ENCODE measurements around the gene TSPAN9.

TSPAN9 gene

GRCh38 chr12:3243376-3244084 is 166.4 kb downstream of the TSPAN9 start:
- DNase-seq = no peak

- DNase-seq = no peak
These were observed 167.1 kb downstream of the TSPAN9 start for GRCh38 chr12:3244219-3244750.

DNA sequence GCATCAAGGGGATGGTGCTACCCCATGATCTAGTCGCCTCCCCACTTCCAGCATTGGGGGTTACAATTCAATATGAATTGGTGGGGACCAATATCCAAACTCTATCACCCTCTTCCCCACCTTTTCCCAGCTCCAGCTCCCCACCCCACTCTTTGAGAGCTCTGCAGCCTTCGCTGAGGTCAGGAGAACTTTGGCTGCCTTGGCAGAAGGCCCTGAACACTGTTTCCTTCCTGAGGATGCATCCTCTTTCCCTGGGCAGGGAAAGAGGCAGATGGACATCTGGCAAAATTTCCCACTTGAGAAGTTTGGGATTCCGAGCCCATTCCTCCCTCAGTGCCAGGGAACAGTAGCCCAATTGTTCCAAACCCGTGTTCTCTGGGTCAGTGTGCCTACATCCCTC is 169.1 kb downstream of the TSPAN9 start:
- no peak for DNase-seq

DNA sequence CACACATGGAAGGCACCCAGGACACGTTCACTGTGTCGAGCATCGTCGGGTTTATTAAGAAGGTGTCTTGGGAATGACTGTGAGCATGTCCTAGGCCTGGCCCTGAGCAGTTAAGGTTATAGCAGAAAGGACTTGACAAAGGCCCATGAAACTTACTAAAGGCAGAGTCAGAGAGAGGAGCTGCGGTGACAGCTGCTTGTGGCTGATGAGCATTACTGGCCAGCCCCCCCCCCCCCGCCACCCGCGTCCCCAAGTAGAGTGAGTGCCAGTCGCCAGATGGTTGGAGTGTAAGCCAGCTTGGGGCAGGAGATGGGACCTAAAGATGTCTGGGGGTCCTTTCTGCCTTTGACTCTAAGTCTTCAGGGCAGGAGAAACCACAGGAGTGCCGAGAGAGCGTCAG is 169.9 kb downstream of the TSPAN9 start:
- DNase-seq = no peak

DNA sequence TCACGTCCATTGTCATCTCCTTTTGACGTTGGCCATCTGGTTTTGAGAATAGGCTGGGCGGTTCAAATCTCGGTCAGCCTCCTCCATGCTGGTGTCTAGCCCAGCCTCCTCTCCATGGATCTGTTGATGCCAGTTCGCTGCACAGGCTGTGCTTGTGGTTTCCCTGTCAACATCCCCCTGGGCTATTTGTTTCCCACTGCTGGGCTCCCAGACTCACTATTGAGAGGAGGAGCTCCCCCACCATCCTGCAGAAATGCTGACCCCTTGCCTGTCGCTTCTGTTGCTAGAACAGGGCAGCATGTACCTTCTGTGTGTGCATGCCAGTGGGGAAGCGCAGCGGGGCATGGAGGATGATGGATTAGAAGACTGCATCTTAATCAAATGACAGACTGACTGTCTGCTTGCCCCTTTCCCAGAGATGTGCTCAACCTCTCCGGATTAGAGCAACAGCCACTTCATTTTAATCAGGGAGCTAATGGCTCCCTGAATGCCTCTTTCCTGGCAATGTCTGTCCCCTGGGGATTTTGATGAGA is 170.5 kb downstream of the TSPAN9 start:
- no peak for DNase-seq

- no peak for DNase-seq
These were observed 172.1 kb downstream of the TSPAN9 start for GRCh38 chr12:3249081-3249800.

DNA sequence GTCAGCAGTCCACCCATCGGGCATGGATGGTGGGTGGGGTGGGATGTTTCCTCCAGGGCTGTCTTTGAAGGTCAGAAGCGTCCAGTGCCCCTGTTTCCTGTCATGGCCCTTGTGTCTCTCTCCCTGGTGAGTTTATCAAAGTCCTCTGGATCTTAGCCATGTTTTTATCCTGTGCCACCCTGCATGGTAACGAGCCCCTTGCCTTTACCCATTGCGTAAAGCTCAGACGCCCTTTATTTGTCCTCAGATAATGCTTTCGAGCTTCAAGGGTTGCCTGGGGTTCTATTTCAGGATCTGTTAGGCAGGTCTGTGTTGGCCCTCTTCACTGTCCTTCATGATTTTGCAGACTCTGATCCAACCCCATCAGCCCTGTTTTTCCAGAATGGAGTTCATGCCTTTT is 172.9 kb downstream of the TSPAN9 start:
- DNase-seq = no peak

- DNase-seq = no peak
These were observed 173.4 kb downstream of the TSPAN9 start for GRCh38 chr12:3250576-3250975.

- no peak for DNase-seq
These were observed 173.9 kb downstream of the TSPAN9 start for GRCh38 chr12:3251067-3251466.

- DNase-seq = peak in 4 of 56 donors; percentile 8 to 31 (median 20)
These were observed 174.5 kb downstream of the TSPAN9 start for GRCh38 chr12:3251691-3252090.

DNA sequence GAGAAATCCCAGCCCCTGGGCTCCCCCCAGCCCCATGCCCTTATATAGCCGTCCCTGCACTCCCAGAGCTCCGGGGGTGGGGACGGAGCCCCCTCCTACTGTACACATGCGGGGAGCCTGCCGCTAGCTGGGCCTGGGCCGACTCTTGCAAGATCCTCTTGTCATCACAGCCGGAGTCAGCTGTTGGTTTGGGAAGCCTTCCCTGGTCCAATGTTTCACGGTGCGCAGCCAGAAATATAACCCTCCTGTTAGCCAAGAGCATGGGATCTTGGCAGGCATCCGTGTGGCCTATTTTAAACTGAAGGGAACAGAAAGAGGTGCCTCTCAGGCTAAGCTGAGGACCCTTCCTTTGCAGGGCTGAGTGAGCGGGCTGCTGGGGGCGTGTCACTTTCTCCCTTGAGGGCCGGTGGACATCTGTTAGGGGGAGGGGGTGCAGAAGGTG is 175.3 kb downstream of the TSPAN9 start:
- peak in 47 of 56 donors; percentile 4 to 82 (median 38) for DNase-seq

- no peak for DNase-seq
These were observed 176.6 kb downstream of the TSPAN9 start for GRCh38 chr12:3253682-3254275.

DNA sequence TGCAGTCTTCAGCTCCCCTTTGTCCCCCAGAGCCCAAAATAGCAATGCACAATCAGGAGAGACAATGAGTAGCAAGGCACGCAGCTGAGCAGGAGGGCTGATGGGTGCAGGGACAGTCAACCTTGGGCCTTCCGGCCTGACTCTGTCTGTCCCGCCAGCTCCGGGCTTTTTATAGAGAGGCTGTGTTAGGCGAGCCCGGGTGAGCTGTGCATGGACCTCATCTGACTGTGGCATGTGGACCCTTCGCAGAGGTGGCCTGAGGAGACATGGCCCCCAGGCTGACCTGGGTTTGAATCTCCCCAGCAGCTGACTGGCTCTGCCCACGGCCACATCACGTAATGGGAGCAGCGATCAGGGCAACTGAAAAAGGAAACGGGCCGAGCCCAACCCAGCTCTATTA is 177.9 kb downstream of the TSPAN9 start:
- DNase-seq = no peak

GRCh38 chr12:3256103-3256631 is 179.0 kb downstream of the TSPAN9 start:
- no peak for DNase-seq

GRCh38 chr12:3257411-3257810 is 180.2 kb downstream of the TSPAN9 start:
- DNase-seq = no peak

- no peak for DNase-seq
These were observed 182.8 kb downstream of the TSPAN9 start for GRCh38 chr12:3259973-3260372.

- peak in 1 of 56 donors; percentile 13 for DNase-seq
These were observed 184.7 kb downstream of the TSPAN9 start for GRCh38 chr12:3261782-3262359.

GRCh38 chr12:3262470-3262869 is 185.3 kb downstream of the TSPAN9 start:
- no peak for DNase-seq

- no peak for DNase-seq
These were observed 186.1 kb downstream of the TSPAN9 start for GRCh38 chr12:3263282-3263681.

DNA sequence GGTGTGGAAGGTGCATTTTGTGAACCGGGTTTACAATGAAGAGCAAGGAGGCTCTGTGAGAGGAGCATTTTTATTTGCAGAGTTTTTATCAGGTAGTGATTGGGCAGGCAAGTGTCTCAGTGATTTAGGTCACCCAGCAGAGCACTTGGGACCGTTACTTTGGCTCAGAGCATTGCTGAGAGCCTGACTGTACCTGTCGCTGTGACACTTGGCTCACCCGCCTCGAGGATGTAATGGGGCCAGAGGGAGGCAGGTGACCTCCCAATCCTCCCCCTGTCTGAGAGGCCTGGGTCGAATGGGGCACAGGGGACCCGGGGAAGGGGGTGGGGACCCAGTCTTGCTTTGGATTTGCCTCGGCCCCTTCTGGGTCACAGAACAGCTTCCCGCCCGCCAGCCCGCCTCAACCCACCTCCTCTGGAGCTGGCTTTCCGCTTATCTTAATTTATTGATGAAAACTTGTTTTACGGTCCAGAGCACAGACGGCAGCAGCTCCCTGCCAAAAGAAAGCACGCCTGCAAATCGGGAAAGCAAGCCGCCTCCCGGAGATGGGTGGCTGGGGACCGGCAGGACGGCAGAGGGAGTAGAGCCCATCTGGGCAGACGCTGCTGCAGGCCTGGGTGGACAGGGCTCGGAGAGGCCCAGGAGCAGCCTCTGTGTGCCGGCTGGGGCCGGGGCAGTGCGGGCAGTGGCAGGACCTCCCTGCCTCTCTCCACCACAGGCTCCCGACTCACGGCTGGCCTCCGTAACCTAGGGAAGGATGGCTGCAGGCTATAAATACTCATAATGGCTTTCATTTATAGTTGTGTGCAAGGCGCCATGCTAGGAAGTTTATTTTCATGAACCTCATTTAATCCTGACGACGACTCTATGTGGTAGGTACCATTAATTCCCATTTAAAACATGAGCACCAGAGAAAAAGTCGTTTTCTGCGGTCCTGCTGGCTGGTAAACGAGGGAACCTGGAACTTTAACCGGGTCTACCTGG is 187.1 kb downstream of the TSPAN9 start:
- DNase-seq = no peak
